ENCODE data around the gene SCAMP4.

Gene SCAMP4

GRCh38 chr19:1905110-1905862 is at the start of gene SCAMP4, which contains the start of gene ADAT3:
TSS of gene SCAMP4 (plus strand) at chr19:1905399. CDS start at chr19:1915020, 9,621 bp downstream.
TSS of gene ADAT3 (plus strand) at chr19:1905399. CDS start at chr19:1912048, 6,649 bp downstream.
- peak; percentile 98 for DNase-seq

- DNase-seq, result no peak
These were observed 49.4 kb upstream of the SCAMP4 start for GRCh38 chr19:1855828-1856255.

GRCh38 chr19:1856345-1856697 is 48.9 kb upstream of the SCAMP4 start:
- no peak for DNase-seq

GRCh38 chr19:1856698-1857603 is 48.2 kb upstream of the SCAMP4 start:
- DNase-seq, result peak; percentile 78

- DNase-seq, result no peak
These were observed 47.4 kb upstream of the SCAMP4 start for GRCh38 chr19:1857648-1858326.

- DNase-seq, result no peak
These were observed 46.7 kb upstream of the SCAMP4 start for GRCh38 chr19:1858412-1859081.

GRCh38 chr19:1859331-1859781 is 45.8 kb upstream of the SCAMP4 start:
- no peak for DNase-seq

- DNase-seq, result no peak
These were observed 45.0 kb upstream of the SCAMP4 start for GRCh38 chr19:1860042-1860775.

- no peak for DNase-seq
These were observed 44.2 kb upstream of the SCAMP4 start for GRCh38 chr19:1860821-1861598.

GRCh38 chr19:1861599-1862031 is 43.6 kb upstream of the SCAMP4 start:
- no peak for DNase-seq

- DNase-seq, result no peak
These were observed 43.2 kb upstream of the SCAMP4 start for GRCh38 chr19:1862068-1862423.

GRCh38 chr19:1862424-1863327 is 42.5 kb upstream of the SCAMP4 start:
- DNase-seq, result peak; percentile 84

GRCh38 chr19:1863328-1863637 is 41.9 kb upstream of the SCAMP4 start, which contains the start of gene KLF16:
TSS of gene KLF16 (minus strand) at chr19:1863579. CDS start at chr19:1863497, 82 bp downstream.
- no peak for DNase-seq

GRCh38 chr19:1863638-1864479 is 41.3 kb upstream of the SCAMP4 start:
- DNase-seq, result peak; percentile 98

GRCh38 chr19:1864480-1865171 is 40.6 kb upstream of the SCAMP4 start:
- DNase-seq, result peak; percentile 86

GRCh38 chr19:1865172-1866010 is 39.8 kb upstream of the SCAMP4 start:
- no peak for DNase-seq

- DNase-seq, result no peak
These were observed 38.4 kb upstream of the SCAMP4 start for GRCh38 chr19:1866693-1867348.

Measured in activated CD8-positive, alpha-beta memory T cell treated with anti-CD3 and anti-CD28 coated beads, Interleukin-2, amount 50 U/mL, for 48 hours (primary cell).